ENCODE results near the gene RAMACL.
"Not testable (repeated sequence)": the region's sequence is repeated elsewhere in the genome, so short reads cannot be mapped to it uniquely, and the experiment has no call there.

The RAMACL gene

GRCh38 chr6:166586424-166587156 lies at the start of gene RAMACL:
Gene RAMACL, minus strand, starts transcription at chr6:166586678. Its CDS starts 201 bp downstream, at chr6:166586477.
- no peak for DNase-seq

DNA sequence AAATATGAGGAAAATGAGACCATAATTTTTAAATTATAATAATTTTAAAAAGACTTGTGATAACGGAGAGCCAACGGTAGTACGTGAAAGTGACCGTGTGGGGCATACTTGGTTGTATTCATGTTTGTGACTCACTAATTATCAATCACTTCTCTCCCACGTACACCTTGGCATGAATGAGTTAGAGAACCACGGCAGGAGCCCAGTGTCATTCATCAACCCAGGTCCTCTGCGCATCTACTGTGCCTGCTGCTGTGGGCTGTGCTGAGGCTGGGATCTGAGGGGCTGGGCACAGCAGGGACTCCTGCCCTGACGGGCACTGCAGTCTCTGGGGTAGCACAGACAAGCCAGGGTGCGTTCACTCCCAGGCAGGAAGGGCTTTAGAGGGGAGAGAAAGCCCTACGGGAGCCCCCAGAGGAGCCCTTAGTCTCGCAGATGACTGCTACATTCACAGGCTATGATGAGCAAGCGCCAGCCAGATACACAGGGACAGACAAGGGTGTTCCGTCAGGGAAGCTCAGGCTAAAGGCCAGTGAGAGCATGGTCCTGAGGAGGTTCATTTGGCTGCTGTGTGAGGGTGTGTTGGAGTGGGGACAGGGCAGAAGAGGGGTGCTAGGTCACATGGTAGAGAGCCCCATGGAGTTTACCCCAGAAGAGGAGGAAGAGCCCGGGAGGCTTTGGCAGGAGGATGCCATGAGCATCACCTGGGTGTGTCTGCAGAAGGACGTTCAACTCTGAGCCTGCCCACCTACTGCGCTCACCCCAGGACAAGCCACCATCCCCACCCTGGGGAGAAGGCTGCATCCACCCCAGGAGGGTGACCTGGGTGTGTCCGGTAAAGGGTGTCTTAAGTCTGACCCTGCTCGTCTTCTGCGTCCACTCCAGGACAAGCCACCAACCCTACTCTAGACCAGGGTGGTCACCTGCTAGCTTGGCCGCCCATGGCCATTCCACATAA lies 48.8 kb upstream of the RAMACL start:
- DNase-seq, result no peak

DNA sequence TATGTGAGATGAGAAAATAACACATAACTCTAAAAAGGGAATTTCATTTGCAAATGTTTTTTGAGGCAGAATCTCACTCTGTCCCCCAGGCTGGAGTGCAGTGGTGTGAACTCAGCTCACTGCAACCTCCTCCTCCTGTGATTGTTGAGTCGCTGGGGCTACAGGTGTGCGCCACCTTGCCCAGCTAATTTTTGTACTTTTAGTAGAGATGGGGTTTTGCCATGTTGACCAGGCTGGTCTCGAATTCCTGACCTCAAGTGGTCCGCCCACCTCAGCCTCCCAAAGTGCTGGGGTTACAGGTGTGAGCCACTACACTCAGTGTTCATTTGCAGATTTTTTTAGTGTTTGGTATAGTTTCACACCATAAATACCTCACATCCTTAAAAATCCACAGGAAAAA lies 48.1 kb upstream of the RAMACL start:
- DNase-seq, result not testable (repeated sequence)

DNA sequence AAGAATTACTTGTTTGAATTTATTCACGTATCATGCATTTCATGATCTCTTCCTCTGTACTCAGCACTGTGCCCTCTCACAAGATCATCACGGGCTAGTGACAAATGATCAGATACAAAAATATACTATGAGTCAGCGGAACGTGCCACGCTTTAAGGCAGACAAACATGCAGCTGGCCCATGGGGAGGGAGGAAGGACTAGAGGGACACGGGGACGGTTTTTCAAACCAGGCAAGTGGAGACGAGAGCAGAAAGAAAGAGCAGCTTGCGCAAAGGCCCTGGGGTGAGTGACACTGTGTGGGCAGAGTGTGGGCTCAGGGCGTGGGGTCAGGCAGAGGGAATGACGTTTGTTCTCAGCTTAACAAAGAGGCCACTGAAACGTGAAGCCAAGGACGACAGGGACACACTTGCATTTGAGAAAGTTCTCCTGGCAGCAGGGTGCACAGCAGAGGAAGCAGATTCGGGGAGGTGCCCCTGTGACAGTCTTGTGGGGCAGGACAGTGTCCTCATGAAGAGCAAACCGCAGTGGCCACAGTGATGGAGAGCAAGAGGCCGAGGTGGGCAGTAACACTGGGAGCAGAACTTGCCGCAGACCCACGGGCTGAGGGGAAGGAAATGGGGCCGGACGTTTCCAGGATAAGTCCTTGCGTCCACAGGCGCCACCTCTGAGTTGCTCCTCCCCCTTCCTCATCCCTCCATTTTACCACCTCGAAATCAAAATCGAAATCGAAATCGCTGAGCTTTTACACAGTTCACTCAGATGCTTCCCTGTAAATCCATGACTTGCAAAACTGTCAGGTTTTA lies 47.5 kb upstream of the RAMACL start:
- peak; percentile 89 for DNase-seq

DNA sequence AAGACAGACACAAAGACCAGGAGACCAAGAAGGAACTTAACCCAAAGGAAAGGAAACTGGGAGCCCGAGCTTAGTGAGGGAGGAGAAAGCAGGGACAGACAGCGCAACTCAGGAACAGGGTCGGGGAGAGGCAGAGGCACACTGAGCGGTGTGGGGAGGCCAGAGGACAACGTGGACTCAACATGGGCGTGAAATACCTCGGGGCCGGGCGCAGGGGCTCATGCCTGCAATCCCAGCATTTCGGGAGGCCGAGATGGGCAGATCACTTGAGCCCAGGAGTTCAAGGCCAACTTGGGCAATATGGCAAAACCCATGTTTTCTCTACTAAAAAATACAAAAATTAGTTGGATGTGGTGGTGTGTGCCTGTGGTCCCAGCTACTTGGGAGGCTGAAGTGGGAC lies 46.3 kb upstream of the RAMACL start:
- no peak for DNase-seq

DNA sequence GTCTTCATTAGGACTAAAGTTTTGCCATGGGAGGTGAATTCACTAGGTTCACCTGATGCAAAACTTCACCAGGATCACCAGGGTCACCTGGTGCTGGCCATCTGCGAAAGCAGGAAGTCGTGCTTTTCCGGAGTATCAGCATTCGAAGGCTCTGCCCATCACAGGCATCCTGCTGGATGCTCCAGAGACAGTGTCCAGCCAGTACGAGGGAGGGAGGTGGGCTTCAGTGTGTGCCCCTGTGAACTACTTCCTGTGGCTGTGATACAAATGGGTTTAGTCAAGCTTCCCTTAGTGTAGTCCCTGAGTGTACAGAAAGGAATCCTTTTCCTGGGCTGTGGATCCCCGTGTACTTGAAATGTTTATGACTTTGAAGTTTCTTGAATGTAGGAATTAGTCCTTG lies 44.0 kb upstream of the RAMACL start:
- DNase-seq, result no peak

DNA sequence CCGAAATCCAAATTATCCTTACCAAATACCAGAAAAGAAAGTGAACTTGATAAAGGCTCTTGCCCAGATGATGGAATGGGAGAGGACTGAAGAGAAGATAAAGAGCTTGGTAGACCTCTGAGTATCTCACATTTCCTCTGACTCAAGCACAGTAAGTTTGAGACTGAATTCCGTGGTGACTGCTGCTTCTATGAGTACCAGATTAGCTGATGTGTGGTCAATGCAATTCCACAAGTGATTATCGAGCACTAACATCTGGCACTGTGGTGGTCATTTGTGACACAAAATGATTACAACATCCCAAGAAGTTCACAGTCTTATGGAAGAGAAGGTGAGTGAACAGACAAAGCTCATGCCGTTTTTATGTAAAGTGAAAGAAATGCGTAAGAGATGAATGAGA lies 43.1 kb upstream of the RAMACL start:
- DNase-seq, result no peak

GRCh38 chr6:166627875-166628801 lies 41.7 kb upstream of the RAMACL start:
- DNase-seq, result peak; percentile 38

- DNase-seq, result peak; percentile 99
Observed at GRCh38 chr6:166627033-166627874, 40.8 kb upstream of the RAMACL start, which contains the start of gene RPS6KA2. Gene RPS6KA2, minus strand, starts transcription at chr6:166627251. Its CDS starts 232 bp downstream, at chr6:166627019.

DNA sequence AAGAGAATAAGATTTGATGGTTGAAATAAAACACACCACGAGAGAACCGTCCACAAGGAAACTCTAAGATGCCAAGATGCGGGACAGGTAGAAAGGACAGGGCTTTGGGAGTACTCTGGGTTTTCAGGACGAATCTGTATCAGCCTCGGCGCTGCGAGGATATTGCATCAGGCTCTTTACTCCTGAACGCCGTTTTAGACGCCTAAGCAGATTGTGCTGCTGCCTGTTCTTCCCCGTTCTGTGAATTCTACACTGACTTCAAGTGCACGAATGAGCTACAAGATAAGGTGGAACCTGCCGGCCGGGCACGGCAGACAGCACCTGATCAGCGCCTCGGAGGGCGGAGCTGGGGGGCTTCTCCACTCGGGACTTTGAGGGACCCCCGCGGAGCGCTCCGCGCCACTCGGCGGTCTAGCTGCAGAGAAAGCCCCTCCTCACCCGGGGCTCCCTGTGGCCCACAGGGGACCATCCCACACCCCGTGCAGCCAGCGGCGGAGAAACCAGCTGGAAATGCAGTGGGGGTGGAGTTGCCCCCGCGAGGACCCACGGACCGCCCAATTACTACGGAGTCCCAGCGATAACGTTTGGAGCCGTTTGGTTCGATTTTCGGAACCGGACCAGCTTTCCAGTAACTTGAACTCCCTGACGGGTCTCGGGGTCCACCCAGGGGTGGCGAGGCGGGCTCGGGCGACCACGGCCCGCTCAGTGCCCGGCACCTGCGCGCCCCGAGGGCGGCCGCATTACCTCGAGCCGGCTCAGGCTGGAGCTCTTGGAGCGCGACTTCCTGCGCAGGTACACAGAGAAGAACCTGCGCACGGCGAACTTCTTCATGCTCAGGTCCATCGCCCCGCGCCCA lies 39.9 kb upstream of the RAMACL start:
- peak; percentile 37 for DNase-seq

DNA sequence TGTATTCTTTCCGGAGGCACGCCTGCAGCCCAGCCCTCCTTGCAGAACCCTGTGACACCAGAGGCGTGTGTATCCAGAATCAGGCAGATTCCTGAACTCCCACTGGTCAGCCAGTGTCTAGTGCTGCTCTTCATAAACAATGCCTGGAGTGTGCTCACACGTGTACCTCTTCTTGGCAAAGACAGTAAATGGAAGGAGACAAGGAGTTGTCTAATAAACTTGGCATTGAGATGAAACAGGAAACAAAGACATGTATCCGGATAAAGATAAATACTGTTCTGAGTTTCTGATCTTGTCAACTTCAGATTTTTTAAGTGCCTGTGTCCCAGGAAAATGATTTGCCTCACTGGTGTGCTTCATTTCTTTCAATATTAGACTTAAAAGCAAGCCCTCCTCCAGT lies 38.9 kb upstream of the RAMACL start:
- no peak for DNase-seq

GRCh38 chr6:166624275-166624674 lies 37.8 kb upstream of the RAMACL start:
- peak; percentile 54 for DNase-seq

- no peak for DNase-seq
Observed at GRCh38 chr6:166623318-166623717, 36.8 kb upstream of the RAMACL start.

GRCh38 chr6:166621114-166621540 lies 34.6 kb upstream of the RAMACL start:
- DNase-seq, result no peak

- DNase-seq, result no peak
Observed at GRCh38 chr6:166620478-166621113, 34.1 kb upstream of the RAMACL start.

DNA sequence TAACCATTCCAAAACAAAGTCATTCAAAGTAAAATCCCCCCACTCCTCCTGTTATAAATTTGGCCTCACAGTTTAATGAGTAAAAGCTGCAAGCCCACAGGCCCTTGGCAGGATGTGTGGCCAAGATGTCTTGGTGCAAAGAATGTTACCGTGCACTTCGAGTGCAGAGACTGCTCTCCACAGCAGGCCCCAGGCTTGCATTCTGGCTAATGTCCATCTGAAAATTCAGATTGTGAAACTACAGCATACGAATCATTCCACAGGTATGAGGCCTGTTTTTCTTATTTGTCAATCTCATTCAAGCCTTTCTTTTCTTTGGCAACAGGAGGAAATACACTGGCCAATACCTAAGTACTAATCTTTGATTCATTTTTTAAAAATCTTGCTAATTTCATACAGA lies 33.4 kb upstream of the RAMACL start:
- no peak for DNase-seq

- DNase-seq, result no peak
Observed at GRCh38 chr6:166618866-166619761, 32.6 kb upstream of the RAMACL start.

DNA sequence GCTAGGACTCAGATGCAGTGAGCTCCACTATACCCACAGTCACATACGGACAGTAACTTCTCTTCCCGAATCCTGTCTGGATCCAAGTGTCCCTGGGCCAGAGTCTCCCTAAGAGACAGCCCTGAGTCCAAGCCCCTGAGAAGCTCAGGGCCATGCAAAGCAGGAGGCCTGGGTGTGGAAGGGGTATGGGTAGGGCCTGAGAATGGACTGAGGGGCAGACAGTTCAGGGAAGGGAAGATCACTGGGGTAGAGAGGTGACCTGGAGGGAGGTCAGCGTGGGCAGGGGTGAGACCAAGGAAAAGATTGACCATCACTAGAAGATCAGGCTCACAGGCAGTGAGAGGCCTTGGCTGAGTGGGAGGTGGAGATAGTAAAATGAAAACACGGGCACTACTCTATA lies 31.8 kb upstream of the RAMACL start:
- no peak for DNase-seq

Data from inflammatory macrophage treated with lipopolysaccharide for 4 hours (primary cell).